GM18519 (cell line): Measurements from ENCODE around the gene GPLD1.
"Not testable (repeated sequence)": the region's sequence is repeated elsewhere in the genome, so short reads cannot be mapped to it uniquely, and the experiment has no call there.

Experiments used
- ATAC-seq: cut with Tn5 transposase; IDR thresholded peaks from one replicate; pipeline ENCODE4 v1.9.1; 2021; ENCODE audit warnings: mild to moderate bottlenecking, moderate library complexity; ENCODE audit not compliant: unreplicated experiment, low FRiP score

GPLD1 gene

DNA sequence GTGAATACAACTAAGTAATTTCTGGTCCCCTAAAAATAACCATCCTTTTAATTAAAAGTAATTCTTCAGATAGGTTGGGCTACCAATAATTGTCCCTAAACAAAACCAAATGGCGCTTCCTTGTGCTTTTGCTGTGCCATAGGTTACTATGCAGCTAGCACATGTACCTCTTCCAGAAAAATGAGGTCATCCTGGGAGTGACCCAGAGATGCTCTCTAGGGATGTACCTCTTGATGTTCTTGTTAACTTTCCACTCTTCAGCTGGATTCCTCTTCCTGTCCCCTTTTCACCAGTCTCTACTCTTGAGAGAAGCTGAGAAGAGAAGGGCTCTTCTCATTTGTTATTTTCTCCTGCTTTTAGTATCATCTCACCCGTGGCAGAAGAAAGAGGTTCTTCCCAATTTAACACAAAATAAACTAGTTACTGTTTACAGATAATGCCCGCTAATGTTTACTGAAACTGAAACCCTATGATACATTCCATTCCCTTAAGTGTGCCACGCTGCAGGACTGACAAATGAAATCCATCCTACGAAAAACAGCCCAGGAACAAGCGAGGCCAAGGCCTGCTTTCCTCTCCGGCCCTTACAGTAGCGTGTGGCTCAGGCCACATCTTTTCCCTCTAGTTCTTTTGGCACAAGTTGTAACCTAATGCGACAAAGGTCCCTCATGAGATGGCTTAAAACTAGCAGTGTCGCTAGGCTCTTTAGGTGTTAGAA, 62.5 kb downstream of the GPLD1 start:
- no peak for ATAC-seq

DNA sequence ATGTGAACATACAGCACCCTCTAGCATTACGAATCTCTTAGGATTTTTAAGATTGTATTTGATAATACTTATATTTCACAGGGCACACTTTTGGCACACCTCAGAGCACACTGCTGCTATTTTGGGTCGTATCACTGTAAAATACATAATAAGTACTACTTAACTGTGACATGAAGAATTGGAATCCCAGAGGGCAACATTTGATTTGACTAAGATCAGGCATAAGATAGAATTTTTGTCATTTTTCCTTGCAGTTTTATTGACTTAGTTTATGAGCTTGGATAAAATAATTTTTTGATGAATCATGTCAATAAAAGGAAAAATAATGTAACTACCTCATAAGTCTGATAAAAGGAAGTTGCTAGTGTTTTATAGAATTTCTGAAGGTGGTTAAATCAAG, 64.3 kb downstream of the GPLD1 start:
- ATAC-seq: no peak

- ATAC-seq: no peak
Measured at GRCh38 chr6:24419526-24419925, 69.9 kb downstream of the GPLD1 start.

GRCh38 chr6:24415753-24416152, 73.6 kb downstream of the GPLD1 start:
- peak; percentile 82 for ATAC-seq

GRCh38 chr6:24414531-24414930, 74.8 kb downstream of the GPLD1 start:
- not testable (repeated sequence) for ATAC-seq

DNA sequence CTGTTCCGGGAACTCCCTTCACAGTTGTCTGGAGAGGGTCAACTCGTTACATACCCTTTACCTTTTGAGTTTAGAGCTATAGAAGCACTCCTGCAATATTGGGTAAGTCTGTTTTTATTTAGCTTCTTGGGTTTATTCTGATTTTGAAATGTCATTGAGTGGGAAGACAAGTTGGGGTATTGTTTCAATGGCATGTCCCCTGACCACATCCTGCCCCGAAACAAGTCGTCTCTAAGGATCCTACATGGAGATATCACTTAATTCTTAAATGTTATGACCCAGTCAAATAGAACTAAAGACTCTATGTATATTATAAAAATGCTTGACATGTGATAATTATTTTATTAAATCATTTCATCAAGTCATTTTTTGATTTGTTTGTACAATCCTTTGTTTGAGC, 77.1 kb downstream of the GPLD1 start:
- ATAC-seq: no peak

DNA sequence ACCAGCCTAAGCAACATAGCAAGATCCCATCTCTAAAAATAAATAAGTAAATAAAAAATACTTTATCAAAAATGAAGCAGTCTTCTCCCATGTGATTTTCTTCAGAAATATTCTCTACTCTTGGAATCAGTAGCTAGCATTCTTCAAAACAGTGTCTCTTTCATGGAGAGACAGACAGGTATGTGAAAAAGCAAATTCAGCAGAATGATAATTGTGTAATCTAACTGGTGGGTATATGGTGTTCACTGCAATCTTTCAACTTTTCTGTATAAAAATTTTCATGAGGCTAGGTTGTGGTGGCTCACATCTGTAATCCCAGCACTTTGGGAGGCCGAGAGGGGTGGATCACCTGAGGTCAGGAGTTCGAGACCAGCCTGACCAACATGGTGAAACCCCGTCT, 78.8 kb downstream of the GPLD1 start:
- no peak for ATAC-seq

DNA sequence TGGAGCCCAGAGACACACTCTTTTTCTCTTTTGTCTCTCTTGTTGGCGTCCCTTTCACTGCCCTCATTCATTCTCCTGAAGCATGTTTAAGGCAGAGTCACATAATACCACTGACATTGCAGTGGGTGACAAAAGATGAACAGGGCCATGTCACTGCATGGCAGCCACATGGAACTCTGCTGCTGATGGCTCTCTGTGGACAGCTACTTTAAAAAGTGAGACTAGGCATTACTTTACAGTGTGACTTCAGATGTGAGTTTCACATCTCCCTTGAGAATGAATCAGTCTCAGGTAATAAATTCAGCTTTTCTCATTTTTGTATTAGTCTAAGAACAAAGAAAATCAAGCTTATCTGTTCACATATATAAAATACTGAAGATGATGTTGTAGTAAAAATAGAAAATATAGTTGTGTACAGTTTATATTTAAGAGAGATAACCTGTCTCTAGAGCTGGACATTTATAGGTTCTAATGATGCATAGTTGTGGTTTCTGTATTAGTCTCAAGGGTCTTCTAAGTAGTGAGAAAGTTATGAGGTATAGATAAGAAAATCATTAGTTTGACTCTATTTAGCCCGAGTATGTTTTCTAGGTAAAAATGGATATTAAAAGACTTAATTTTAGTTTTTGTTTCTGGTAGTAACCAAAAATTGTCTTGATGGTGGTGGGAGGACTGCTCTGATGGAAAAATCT, 80.5 kb downstream of the GPLD1 start:
- ATAC-seq: peak; percentile 94

- ATAC-seq: no peak
Measured at GRCh38 chr6:24405262-24405661, 84.1 kb downstream of the GPLD1 start.

- ATAC-seq: no peak
Measured at GRCh38 chr6:24403501-24403824, 85.9 kb downstream of the GPLD1 start.

DNA sequence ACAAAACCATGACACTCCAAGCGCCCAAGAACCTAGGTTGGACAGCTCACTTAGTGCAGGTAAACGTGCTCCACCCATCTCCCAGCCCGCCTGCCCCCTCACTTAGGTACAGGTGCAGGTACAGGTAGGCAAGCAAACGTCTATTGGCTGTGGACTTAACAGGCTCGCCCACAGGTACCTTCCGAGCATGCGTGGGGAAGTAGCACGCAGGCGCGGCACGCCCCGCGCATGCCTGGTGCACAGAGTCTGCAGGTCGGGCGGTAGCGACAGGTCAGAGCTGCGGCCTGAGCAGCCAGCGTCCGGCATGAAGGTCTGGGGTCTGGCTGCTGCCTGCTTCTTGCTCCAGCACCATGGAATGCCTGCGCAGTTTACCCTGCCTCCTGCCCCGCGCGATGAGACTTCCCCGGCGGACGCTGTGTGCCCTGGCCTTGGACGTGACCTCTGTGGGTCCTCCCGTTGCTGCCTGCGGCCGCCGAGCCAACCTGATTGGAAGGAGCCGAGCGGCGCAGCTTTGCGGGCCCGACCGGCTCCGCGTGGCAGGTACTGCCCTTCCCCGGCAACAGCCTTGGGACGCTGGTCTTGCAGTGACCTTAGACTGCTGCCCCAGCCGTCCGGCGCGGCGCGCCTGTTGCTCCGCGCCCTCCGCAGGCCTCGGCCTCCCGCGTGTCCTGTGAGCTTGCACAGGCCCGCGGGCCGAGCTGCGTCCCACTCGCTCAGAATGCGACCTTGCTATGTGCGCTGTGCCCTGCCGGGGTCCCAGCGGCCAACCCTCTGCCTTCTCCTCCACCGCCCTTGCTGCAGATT, 86.5 kb downstream of the GPLD1 start, which contains the start of gene MRS2:
Gene MRS2, plus strand, starts transcription at position 240 of the 804 bp plus-strand sequence. Its CDS starts 111 bp downstream, at position 351.
- peak; percentile 95 for ATAC-seq

DNA sequence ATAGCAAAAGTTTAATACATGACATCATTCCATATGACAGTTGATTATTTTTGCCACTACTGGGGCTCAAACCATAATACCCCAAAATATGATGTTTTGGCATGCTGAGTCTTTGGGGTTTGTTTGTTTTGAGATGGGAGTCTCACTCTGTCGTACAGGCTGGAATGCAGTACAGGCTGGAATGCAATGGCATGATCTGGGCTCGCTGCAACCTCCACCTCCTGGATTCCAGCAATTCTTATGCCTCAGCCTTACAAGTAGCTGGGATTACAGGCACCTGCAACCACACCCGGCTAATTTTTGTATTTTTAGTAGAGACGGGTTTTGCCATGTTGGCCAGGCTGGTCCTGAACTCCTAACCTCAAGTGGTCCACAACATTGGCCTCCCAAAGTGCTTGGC, 87.9 kb downstream of the GPLD1 start:
- ATAC-seq: no peak

DNA sequence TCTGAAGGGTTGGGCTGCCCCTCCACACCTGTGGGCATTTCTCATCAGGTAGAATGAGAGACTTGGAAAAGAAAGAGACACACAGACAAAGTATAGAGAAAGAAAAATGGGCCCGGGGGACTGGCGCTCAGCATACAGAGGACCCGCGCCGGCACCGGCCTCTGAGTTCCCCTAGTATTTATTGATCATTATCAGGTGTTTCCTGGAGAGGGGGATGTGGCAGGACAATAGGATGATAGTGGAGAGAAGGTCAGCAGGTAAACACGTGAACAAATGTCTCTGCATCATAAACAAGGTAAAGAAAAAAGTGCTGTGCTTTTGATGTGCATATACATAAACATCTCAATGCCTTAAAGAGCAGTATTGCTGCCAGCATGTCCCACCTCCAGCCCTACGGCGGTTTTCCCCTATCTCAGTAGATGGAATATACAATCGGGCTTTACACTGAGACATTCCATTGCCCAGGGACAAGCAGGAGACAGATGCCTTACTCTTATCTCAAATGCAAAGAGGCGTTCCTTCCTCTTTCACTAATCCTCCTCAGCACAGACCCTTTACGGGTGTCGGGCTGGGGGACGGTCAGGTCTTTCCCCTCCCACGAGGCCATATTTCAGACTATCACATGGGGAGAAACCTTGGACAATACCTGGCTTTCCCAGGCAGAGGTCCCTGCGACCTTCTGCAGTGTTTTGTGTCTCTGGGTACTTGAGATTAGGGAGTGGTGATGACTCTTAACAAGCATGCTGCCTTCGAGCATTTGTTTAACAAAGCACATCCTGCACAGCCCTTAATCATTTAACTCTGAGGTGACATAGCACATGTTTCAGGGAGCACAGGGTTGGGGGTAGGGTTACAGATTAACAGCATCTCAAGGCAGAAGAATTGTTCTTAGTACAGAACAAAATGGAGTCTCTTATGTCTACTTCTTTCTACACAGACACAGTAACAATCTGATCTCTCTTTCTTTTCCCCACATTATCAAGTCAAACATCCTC, 89.0 kb downstream of the GPLD1 start:
- not testable (repeated sequence) for ATAC-seq

DNA sequence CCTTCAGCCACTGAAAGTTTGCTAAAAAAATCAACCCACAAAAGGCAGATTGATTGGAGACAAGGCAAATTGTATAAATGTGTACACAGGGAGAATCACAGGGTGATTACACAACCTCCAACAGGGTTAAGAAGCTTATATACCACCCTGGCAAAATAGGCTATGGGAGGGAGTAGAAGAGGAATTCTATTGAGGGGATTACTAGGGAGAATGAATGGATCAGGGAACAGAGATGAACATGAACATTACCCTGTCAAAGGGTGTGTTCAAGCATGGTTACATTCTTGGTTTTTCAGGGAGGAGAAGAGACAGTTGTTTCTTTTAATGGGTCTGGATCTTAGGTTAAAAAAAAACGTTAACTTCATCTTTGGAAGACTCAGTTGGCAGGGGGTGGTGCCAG, 91.7 kb downstream of the GPLD1 start:
- no peak for ATAC-seq

DNA sequence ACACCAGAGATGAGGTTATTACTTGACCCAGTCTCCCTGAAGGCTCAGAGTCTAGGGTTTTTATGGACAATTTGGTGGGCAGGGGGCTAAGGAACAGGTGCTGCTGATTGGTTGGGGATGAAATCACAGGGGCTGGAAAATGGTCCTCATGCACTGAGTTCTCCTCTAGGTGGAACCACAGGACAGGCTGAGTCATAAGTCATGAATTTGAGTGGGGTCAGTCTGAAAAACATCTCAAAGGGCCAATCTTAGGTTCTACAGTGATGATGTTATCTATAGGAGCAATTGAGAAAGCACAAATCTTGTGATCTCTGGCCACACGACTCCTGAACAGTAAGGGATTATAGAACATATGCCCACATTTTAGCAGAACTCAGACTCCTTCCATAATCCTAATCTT, 92.6 kb downstream of the GPLD1 start:
- ATAC-seq: no peak

DNA sequence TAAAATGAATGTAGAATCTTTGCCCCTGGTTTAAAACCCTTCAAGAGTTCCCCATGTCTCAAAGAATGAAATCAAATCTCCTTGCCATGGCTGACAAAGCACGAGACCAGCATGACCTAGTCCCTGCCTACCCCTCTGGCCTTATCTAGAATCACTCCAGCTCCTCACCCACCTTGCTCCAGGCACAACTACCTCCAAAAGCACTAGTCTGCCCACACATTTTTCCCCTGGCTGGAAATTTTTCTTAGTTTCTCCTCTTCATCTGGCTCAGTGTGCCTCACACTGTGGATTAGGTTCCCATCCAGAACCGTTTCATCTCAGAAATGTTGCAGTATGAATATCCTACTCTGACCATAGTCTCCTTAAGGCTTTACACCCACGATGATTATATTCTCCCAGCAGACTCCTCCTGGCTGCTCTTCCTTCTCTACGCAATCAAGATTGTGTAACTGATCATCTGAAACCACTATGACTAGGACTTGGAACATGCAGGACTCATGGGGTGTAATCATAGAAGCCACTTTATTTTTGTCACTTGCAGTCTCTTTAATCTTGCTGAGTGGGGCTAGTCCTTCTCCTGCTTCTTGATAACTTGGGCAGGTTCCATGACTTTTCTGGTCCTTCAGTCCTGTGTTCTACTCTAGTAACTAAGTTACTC, 94.5 kb downstream of the GPLD1 start:
- no peak for ATAC-seq

DNA sequence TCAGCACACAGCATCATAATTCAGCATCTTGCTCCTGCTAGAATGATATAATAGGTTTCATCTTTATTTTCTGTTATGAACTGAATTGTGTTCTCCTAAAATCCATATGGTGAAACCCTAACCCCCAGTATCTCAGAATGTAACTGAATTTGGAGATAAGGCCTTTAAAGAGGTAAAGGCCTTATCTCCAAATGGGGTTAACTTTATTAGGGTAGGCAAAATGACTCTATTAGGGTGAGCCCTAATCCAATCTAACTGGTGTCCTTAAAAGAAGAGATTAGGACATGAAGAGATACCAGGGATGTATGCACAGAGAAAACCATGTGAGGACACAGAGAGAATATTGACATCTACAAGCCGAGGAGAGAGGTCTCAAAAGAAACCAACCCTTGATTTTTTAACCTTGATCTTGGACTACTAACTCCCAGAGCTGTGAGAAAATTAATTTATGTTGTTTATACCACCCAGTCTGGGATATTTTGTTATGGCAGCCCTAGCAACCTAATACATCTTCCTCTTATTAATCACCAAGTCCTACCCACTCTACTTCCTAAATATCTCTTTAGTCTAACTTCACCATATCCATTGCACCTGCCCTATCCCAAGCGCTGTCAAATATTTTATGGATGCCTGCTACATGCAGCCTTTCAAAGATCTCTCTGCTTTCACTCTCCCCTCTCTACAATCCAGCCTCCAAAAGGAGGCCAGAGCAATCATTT, 95.2 kb downstream of the GPLD1 start:
- ATAC-seq: no peak

DNA sequence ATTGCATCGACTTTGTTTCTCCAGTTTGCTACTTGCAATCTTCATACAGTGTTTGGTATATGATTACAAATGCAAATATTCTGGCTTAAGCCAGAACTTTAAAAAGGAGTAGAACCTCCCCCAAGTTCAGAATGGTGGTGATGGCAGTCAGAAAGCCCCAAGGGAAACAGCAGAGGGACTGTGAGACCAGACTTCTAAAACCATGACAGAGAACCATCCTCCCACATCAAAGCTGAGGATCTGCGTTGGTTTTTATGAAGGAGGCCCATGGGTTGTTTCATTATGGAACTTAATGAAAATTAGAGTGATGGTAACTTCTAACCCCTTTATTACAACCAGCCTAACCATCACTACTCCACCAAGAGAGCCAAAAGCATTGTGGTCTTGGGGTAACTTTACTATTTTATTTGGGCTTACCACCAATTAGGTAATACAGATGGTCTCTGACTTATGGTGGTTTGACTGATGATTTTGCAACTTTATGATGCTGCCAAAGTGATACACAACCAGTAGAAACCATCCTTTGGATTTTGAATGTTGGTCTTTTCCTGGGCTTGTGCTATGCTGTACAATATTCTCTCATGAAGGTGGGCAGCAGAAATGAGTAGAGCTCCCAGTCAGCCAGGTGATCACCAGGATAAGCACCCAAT, 97.5 kb downstream of the GPLD1 start:
- peak; percentile 85 for ATAC-seq

DNA sequence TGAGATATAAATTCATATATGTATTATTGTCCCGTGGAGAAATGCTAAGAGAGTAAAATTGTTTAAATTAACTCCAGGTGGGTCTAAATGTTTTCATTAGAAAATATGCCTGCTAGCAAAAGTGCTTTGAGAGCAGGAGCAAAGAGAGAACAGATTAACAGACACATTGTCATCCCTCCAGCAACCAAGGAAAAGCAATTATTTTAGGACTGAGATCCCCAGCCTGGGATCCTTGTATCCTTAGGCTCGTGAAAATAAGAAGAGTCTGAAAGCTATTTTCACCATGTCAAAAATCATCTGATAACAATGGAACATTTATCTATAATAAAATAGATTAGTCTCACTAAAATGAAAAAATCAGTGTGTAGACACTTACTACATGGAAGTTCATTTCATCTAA, 98.2 kb downstream of the GPLD1 start:
- ATAC-seq: no peak
